ENCODE data around the gene ETV6.

The ETV6 gene

DNA sequence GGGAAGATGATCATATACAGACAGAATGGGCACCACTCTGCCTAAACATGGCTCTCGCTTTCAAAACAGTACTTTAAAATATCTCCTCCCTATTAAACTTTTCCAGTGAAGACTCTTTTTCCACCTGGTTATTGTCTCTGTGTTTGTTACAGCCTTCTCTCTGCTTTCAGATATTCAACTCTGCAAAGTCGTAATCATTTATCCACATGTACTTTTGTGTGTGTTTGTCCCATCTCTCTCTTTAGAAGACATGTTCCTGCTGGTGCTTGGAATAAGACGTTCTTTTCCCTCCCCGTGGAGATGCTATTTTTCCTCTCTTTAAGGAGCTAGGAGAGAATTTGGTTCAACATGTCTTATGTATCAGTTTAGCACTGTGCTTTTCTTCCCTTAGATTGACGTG lies 45.1 kb downstream of the ETV6 start:
- DNase-seq (ENCODE audit: low read depth in 3 of 3): no peak

DNA sequence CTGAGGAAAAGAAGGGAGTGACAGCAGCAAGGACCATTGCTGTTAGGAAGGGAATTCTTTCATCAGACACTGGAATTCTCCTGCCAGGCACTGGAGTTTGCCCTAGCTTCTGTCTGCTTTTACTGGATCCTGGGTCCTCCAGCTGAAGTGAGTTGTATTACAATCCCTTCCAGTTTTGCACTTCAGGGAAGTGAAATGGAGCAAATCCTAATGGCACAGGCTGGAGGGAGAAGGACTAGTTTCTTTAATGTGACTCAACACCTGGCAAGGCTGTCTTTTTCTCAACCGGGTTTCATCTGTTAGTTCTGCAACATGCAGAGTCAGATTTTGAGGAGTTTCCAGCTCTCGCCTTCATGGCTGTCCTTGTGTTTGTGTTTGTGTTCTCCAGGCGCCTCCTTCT lies 45.8 kb downstream of the ETV6 start:
- DNase-seq (ENCODE audit: low read depth in 3 of 3): no peak

DNA sequence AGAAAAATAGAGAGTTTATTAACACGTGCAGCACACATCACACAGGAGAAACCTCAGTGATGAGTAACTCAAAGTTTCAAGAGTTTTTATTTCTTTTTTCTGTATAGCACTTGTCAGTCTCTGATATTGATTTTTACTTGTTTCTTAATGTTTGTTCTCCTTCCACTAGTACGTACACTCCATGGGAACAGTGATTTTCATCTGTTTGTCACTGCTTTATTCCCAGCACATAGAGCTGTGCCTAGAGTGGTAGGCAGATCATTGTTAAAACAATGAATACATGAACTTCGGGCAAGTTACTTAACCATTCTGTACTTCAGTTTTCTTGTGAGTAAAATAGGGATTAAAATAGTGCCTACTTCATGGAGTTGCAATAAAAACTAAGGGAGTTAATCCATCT lies 46.6 kb downstream of the ETV6 start:
- no peak for DNase-seq (ENCODE audit: low read depth in 3 of 3)

DNA sequence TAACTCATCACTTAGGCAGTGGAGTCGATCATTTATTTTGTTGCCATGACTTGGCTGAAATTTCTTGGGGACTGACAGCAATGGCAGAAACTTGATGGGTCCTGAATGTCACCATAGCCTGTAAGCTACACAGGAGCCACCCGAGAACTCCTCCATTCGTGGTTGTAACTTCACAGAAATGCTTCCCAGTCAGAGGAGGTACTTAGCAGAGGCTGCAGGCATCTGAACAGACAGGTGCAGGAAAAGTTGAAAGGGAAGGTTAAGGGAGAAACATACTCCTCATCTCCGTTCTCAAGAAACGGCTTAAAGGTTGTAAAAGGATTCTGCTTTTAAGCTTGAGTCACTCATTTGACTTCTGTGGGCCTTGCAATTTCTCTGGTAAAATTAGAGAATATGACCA lies 47.7 kb downstream of the ETV6 start:
- no peak for DNase-seq (ENCODE audit: low read depth in 3 of 3)

DNA sequence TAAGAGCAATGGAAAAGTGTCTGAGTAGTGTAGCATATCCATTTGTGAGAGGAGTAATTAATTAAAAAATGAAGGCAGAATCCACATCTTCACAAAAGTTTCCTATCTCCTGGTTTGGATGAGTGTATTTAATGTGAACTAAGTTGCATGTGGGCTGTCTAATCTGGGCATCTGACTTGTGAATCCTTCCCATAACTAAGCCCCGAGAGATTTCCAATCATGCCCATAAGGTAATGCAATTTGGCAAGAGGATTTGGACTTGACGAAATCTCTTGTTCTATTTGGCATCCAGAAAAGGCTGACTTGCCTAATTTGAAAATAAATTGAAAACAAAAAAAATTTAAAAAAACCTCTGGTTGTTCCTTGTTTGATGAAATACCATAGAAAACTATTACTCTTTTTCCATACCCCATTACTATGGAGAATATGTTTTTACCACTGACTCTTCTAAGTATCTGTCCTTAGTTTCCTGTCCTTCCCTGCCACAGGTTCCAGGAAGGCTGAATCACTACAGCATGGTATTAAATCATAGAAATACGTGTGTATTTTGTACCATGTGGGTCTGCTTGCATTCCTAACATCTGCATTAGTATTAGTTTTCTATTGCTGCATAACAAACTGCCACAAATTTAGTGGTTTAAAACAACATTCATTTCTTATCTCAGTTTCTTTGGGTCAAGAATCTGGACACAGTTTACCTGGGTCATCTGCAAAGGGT lies 48.4 kb downstream of the ETV6 start:
- no peak for DNase-seq (ENCODE audit: low read depth in 3 of 3)

DNA sequence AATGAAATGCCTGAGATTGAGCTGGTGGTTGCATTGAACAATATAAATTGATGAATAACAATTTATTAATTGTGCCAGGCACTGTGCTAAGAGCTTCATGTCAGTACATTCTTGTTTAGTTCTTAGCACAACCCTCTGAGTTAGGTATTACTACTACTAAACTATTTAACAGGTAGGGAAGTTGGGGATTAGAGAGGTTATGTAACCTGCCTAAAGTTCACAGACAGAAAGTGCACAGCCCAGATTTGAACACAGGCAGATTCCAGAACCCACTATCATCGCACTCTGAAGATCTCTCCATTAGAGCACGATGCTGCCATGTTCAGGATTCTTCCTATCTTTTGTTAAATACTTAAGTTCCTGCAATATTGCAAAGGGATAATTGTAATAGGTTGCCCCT lies 49.3 kb downstream of the ETV6 start:
- no peak for DNase-seq (ENCODE audit: low read depth in 3 of 3)

DNA sequence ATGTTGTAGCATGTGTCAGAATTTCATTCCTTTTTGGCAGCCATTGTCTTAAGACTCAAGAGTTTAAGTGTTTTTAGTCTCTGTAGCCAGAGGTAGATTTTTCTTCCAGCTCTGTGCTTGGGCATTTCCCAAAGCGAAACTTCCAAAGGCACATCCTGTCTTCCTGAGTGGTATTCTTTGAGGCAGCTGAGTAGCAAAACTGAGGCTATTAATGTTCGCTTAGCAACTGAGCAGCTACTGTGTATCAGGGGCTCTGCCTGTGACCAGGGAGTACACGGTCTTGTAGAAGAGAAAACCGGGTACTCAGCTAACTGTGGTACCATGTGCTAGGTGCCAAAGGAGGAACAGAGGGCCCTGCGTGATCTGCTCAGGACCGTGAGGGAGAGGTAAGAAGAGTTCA lies 52.0 kb downstream of the ETV6 start:
- no peak for DNase-seq (ENCODE audit: low read depth in 3 of 3)

DNA sequence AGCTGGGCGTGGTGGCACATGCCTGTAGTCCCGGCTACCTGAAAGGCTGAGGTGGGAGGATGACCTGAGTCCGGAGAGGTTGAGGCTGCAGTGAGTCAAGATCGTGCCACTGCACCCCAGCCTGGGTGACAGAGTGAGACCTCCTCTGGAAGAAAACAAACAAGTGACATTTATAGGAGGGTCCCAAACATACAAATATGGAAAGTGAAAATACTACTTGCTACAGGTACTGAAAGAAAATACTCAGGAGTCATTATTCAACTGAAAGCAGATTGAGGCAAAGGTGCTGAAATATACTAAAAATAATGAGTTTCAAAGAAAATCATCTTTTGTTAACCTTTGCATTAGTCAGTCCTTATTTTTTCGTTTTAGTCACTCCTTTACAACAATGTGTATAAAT lies 53.5 kb downstream of the ETV6 start:
- DNase-seq (ENCODE audit: low read depth in 3 of 3): peak in 1 of 3 experiments; percentile 8

DNA sequence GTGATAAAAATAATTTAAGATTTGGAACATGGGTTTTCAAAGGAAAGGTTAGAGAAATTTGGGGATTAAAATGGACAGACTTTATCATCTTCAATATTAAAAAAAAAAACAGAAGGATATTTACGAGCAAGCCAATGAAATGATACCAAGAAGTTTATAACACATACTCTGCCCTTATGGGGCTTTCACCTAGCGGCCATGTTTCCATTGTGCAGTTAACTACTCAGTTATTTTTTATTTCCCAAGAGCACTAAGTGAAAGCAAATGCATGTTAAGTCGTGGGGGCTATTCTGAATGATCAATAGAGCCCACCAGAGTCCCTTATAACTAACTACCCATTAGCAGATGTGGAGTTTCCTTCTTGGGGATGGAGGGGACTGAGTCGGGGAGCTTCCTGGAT lies 53.9 kb downstream of the ETV6 start:
- DNase-seq (ENCODE audit: low read depth in 3 of 3): no peak

DNA sequence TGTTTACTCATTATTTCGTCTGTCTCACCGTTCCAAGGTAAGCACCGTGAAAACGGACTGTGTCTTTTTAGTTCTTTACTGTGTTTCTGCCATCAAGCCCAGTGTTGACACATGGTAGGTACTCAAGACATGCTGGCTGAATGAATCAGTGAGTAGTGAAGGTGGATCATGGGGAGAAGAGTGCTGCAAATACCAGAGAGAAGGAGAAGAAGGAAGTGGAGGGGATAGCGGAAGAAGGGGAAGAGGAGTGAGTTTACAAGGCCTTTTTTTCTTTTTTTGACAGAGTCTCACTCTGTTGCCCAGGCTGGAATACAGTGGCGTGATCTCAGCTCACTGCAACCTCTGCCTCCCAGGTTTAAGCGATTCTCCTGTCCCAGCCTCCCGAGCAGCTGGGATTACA lies 54.6 kb downstream of the ETV6 start:
- DNase-seq (ENCODE audit: low read depth in 3 of 3): no peak

DNA sequence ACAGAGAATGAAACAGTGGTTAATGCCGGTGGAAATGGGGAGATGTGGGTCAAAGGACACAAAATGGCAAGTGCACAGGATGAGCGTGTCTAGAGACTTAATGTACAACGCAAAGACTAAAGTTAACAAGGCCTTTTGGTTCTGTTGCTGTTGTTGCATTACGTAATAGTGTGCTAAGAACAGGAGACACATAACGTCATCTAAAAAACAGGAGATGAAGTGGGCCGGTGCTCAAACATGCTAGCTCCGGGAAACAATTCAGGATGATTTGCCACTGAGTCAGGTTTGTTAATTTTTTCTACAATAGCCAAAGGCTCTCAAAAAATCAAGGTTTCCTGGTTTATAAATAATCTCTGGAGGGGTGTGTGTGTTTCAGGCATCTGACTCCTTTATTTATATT lies 55.5 kb downstream of the ETV6 start:
- no peak for DNase-seq (ENCODE audit: low read depth in 3 of 3)

DNA sequence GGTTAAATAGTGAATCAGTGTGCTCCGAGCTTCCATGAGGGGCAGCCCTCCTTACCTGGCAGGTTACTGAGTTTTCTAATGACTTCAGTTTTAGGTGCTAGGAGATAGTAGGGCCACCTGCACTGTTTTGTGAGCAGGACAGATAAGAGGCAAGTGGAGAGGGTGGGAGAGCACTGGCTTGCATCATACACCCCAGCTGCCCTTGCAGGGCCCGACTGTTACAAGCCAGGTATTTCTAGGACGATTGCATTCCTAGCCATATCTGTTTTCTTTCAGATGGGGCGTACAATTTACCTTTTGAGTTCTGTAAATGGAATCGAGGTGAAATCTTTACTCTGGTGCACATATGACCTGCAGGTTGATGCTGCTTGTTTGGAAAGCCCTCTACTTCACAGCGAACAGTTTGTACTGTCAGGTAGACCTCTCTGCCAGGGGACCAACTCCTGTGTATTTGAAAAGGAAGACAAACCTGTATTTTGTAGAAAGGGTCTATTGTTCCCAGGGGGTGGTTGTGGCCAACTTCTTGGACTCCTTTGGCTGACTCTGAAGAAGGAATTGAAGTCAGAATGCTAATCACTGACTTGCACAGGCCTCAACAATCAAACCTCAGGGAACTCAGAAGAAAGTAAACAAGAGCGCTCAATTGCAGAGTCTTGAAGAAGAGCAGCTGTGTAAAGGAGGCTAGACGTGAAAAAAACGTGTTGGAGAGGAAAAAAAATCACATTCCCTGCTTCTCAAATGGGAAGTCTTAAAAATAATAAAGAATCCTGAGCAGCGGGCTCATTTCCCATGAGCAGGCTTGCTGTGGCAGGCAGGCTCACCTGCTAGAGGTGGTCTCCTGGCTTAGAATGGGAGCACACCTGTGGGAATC lies 57.3 kb downstream of the ETV6 start:
- DNase-seq (ENCODE audit: low read depth in 3 of 3): no peak

DNA sequence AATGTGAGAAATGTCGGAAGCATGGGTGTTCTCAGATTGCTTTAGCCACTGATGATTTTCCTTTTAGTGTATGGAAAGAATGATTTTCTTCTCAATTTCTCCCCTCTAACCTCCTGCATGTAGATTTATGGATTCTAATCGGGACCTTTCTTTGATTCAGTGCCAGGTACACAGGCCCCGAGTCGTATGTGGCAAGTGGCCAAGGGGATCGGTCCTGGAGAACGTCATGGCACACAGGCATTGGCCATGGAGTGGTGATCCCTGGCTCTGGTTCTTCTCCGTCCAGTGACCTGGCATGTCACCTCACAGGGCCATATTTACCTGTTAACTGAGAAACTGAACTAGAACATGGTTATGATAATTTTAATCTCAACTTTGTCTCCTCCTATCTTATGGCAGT lies 58.1 kb downstream of the ETV6 start:
- DNase-seq (ENCODE audit: low read depth in 3 of 3): no peak

DNA sequence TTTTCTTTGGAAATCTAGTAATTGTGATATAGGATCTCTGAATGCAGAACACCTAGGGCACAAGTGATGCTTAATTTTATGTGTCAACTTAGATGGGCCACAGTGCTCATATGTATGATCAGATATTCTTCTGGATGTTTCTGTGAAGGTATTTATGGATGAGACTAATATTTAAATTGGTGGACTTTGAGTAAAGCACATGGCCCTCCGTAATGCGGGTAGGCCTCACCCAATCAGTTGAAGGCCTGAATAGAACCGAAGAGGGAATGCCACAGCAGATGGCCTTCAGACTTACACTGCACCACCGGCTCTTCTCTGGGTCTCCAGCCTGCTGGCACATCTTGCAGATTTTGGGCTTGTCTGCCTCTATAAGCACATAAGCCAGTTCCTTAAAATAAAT lies 60.0 kb downstream of the ETV6 start:
- DNase-seq (ENCODE audit: low read depth in 3 of 3): no peak

DNA sequence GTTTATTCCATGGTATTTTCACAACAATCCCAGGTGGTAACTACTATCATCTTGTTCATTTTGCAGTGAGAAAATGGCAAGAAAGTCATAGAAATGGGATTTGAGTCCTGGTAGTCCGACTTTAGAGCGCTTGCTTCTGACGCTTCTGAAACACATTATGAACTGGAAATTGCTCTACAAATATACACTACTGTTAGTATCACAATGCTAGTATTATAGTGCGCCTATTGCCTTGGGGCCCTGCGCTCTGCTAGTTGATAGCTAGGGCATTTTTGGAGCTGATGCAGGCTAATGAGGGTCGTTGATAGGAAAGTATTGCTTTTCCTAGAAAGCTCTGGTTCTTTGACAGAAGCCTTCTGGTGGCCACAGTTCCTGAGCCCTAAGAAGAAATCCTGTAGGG lies 61.0 kb downstream of the ETV6 start:
- no peak for DNase-seq (ENCODE audit: low read depth in 3 of 3)

DNA sequence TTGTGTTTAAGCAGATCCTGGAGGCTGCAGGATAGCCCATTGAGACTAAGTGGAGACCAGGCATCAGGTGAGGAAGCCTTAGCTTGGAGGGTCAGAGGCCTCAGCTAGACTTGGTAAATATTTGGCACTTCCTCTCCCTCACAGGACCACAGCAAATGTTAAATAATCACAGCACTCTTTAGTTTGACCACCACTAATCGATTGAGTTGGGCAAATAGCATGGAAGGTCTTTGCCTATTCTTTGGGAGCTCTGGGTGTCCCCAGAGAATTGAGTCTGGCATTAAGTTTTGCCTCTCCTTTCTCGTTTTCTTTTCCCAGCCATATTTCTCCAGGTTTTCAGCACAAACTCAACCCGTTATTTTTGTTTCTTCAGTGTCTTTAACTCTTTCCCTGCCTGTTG lies 61.4 kb downstream of the ETV6 start:
- DNase-seq (ENCODE audit: low read depth in 3 of 3): no peak

DNA sequence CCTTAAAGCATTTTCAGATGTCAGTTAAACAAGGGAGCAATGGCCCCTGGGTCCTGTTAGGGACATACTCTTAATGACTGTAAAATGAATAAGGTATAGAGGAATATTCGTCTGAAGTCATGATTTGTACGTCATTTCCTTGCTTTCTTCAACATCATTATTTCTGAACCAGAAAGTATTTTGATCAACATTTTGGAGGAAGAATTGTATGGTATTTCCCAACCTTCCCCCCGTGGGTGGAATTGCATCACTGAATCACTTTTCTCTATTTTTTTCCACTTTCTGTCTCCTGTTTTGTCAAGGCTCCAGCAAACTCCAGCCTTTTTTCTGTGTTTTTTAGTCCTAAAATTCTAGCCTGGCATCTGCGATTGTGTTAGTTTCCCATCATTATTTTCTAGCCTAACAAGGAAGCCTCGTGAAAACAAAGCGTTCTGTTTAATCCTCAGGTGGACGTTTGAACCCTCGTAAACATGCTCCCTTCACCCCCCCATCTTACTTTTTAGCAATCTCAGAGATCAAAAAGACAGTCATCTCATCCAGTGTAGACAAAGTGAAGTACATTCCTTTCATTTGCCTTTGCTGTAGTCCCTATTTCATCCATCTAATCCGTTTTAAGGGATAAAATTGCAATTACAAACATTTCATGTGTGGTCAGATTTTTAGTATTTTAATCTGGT lies 62.3 kb downstream of the ETV6 start:
- no peak for DNase-seq (ENCODE audit: low read depth in 3 of 3)

DNA sequence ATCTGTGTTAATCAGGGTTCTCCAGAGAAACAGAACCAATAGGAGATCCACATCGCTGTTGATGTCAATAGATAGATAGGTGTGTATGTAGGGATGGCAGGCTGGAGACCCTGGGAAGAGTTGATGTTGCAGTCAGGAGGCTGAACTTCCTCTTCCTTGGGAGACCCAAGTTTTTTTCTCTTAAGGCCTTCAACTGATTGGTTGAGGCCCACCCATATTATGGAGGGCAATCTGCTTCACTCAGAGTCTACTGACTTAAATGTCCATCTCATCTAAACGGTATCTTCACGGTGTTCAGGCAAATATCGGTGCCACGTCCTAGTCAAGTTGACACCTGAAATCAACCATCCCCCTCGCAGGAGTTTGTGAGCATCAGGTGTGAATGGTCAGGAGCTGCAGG lies 63.0 kb downstream of the ETV6 start:
- DNase-seq (ENCODE audit: low read depth in 3 of 3): no peak

DNA sequence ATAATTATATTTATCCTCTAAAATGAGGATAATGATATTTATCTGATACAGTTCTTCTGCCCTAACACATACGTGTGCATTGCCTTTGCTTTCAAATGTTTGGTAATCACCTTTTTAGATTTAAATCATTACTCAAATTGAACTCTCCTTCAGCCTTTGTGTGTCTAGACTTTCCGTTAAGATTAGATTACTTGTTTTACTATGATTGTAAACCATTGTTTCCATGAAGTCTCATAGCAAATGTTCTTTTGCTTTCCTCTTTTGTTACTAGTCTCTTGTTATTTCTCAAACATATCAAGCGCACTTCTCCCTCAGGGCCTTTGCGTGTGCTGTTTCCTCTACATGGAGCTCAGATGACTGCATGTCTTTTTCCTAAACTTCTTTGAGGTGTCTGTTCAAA lies 63.7 kb downstream of the ETV6 start:
- DNase-seq (ENCODE audit: low read depth in 3 of 3): no peak

DNA sequence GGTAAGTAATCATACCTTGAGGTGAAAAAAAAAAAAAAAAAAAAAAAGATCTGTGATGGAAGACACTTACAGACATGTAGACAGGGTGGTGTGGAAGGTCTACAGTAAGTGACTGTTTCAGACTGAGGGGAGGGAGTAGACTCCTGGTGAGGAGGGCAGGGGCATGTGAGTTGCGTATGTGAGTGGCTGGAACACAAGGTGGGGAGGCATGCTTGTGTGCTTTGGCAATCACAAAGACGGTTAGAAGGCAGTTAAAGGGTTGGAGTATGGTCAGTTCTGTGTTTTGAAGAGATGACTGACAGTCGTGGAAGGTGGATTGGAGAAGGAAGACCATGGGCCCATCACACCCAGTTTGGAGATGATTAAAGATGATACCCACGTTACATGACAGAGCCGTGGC lies 65.2 kb downstream of the ETV6 start:
- no peak for DNase-seq (ENCODE audit: low read depth in 3 of 3)

DNA sequence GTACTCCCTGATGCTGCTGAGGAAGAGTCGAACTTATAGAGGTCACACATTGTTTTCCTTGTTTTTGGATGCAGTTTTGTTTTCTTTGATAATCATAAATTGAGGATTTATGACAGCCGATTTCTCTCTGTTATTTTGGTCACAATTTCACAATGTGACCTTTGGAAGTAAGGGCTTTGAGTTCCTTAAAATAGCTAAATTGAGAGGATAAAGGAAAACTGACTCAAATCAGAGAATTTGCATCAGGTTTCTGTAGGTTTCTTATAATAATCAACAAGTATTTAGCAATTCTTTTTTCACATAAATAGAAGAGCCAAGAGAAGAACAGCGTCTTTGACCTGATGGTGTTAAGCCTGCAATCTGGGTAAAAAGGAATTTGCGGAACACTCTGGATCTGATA lies 66.1 kb downstream of the ETV6 start:
- DNase-seq (ENCODE audit: low read depth in 3 of 3): no peak

DNA sequence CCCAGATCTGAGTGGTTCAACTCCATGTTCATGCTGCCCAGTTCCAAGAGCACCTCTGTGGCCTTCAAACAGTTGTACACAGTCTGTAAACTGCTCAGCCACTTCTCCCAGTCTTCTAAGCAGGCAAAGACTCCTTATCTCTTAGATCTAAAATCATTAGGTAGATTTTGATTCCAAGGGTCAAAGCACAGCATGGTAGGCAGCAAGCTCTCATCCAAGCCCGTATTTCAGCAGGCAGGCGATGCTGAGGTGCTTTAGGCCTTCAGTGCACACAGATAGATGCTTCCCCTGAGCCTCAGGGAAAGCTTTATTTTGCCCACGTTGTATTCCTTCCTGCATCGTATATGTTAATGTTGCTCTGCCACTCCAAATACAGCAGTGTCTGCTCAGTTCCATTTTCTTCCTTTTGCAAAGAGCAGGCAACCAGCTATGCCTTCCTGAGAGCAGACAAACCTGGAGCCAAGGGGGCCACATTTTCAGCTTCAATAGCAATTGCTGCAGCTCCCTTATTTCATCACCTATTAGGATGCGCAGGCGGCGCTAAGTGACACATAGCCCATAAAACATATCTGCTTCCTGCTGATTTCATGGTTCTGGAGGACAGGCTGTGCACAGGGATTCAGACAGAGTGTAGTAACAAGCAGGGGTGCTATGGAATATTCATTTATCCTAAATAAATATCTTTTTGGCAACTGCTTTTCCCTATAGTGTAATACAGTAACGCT lies 67.5 kb downstream of the ETV6 start:
- no peak for DNase-seq (ENCODE audit: low read depth in 3 of 3)
